SK-N-SH treated with all-trans-retinoic acid at 6 μM for 48 hours (cell line): ENCODE results near the gene OTOG.

Source experiments
- ARNTL ChIP-seq: fragments of 450-650 bp; formaldehyde crosslinking; IDR thresholded peaks from 2 replicates; pipeline ENCODE4 v1.5.0; 2020; ENCODE audit warnings: low read depth, mild to moderate bottlenecking, moderate library complexity, borderline replicate concordance
- BACH2 ChIP-seq: fragments of 250-450 bp; sonication (Bioruptor Pico); IDR thresholded peaks from 2 replicates; pipeline ENCODE4 v1.9.0; 2021; ENCODE audit warnings: mild to moderate bottlenecking, borderline replicate concordance
- CSDC2 ChIP-seq: fragments of 250-450 bp; sonication (Bioruptor Pico); IDR thresholded peaks from 2 replicates; pipeline ENCODE4 v1.5.0; 2020; ENCODE audit warnings: mild to moderate bottlenecking, moderate library complexity
- CSRNP3 ChIP-seq: fragments of 250-450 bp; sonication (Bioruptor Pico); IDR thresholded peaks from 2 replicates; pipeline ENCODE4 v1.5.1; 2021; ENCODE audit warnings: mild to moderate bottlenecking, moderate library complexity
- ISL1 ChIP-seq: fragments of 250-450 bp; sonication (Bioruptor Pico); IDR thresholded peaks from 2 replicates; pipeline ENCODE4 v2.1.2; 2022; ENCODE audit warnings: mild to moderate bottlenecking, moderate library complexity
- RARB ChIP-seq: fragments of 250-450 bp; sonication (Bioruptor Pico); IDR thresholded peaks from 2 replicates; pipeline ENCODE4 v1.8.0; 2021; ENCODE audit warnings: mild to moderate bottlenecking, moderate library complexity
- SNAI2 ChIP-seq: fragments of 250-450 bp; sonication (Bioruptor Pico); IDR thresholded peaks from 2 replicates; pipeline ENCODE4 v1.5.0; 2020; ENCODE audit warnings: mild to moderate bottlenecking, moderate library complexity
- TCF4 ChIP-seq: fragments of 250-450 bp; sonication (Bioruptor Pico); IDR thresholded peaks from 2 replicates; pipeline ENCODE4 v1.8.0; 2021; ENCODE audit warnings: mild to moderate bottlenecking, moderate library complexity, borderline replicate concordance
- ZFP3 ChIP-seq: fragments of 250-450 bp; sonication (Bioruptor Pico); IDR thresholded peaks from 2 replicates; pipeline ENCODE4 v1.5.0; 2020; ENCODE audit warnings: mild to moderate bottlenecking, moderate library complexity
- ZFP30 ChIP-seq: fragments of 450-650 bp; formaldehyde crosslinking; IDR thresholded peaks from 2 replicates; pipeline ENCODE4 v1.5.0; 2022; ENCODE audit warnings: mild to moderate bottlenecking, moderate library complexity
- ZNF70 ChIP-seq: fragments of 450-650 bp; formaldehyde crosslinking; IDR thresholded peaks from 2 replicates; pipeline ENCODE4 v1.5.0; 2020; ENCODE audit warnings: mild to moderate bottlenecking, moderate library complexity
- ZNF8 ChIP-seq: fragments of 450-650 bp; formaldehyde crosslinking; IDR thresholded peaks from 2 replicates; pipeline ENCODE4 v1.5.0; 2020; ENCODE audit warnings: mild to moderate bottlenecking, moderate library complexity
- TF ChIP-seq, protein P1 (sequence below): fragments of 250-450 bp; sonication (Bioruptor Pico); IDR thresholded peaks from 2 replicates; pipeline ENCODE4 v1.8.0; 2020; ENCODE audit warnings: mild to moderate bottlenecking, moderate library complexity, borderline replicate concordance
- TF ChIP-seq, protein P2 (sequence below): fragments of 250-450 bp; sonication (Bioruptor Pico); IDR thresholded peaks from 2 replicates; pipeline ENCODE4 v1.8.0; 2021; ENCODE audit warnings: low read depth, mild to moderate bottlenecking, moderate library complexity, borderline replicate concordance

DNA sequence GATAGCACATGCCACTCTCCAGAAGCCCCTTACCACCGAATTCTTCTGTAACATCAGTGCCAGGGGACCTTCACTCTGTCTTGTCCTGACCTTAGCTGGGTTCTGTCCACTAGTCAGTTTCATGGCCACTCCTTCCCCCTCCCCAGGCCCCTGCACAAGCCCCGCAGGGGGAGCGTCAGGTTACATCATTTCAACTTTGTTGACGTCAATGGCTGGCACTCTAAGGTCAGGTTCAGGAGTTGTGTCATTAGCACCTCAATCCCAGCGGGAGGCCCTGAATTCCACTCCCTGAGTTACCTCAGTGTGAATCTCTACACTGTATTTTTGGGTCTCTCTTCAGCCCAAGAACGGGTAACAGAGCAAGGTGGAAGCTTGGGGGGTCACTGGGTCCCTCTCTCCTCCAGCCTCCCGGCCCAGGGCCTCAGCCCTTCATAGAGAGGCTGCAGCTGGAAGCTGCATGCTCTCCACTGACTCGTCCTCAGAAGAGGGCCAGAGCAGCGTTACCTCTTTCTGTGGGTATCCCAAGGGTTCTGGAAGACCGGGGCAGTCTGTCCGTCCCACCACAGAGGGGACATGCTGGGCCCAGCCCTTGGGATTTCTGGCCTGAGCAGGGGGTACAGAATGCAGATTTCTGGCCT, 13.2 kb upstream of the OTOG start:
- TF ChIP-seq ZNF70 (CRISPR knock-in tag) (no peak), ZFP3 (CRISPR knock-in tag) (no peak), ARNTL (CRISPR knock-in tag) (no peak), ISL1 (CRISPR knock-in tag) (no peak), TCF4 (no peak), BACH2 (no peak), ZNF8 (CRISPR knock-in tag) (no peak), RARB (no peak), CSRNP3 (CRISPR knock-in tag) (no peak), SNAI2 (no peak), ZFP30 (CRISPR knock-in tag) (no peak), CSDC2 (CRISPR knock-in tag) (no peak)
- TF ChIP-seq, protein P1, sequence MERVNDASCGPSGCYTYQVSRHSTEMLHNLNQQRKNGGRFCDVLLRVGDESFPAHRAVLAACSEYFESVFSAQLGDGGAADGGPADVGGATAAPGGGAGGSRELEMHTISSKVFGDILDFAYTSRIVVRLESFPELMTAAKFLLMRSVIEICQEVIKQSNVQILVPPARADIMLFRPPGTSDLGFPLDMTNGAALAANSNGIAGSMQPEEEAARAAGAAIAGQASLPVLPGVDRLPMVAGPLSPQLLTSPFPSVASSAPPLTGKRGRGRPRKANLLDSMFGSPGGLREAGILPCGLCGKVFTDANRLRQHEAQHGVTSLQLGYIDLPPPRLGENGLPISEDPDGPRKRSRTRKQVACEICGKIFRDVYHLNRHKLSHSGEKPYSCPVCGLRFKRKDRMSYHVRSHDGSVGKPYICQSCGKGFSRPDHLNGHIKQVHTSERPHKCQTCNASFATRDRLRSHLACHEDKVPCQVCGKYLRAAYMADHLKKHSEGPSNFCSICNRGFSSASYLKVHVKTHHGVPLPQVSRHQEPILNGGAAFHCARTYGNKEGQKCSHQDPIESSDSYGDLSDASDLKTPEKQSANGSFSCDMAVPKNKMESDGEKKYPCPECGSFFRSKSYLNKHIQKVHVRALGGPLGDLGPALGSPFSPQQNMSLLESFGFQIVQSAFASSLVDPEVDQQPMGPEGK (CRISPR knock-in tag): no peak
- TF ChIP-seq, protein P2, sequence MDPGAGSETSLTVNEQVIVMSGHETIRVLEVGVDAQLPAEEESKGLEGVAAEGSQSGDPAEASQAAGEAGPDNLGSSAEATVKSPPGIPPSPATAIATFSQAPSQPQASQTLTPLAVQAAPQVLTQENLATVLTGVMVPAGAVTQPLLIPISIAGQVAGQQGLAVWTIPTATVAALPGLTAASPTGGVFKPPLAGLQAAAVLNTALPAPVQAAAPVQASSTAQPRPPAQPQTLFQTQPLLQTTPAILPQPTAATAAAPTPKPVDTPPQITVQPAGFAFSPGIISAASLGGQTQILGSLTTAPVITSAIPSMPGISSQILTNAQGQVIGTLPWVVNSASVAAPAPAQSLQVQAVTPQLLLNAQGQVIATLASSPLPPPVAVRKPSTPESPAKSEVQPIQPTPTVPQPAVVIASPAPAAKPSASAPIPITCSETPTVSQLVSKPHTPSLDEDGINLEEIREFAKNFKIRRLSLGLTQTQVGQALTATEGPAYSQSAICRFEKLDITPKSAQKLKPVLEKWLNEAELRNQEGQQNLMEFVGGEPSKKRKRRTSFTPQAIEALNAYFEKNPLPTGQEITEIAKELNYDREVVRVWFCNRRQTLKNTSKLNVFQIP (CRISPR knock-in tag): no peak
